ENCODE results near the gene HNRNPM. TPM values are rescaled to one million over a fixed set of nuclear protein-coding genes. Genes with fewer than 3 reads are reported as not detected.

The HNRNPM gene
- total RNA-seq, 4 donors from 2014 or later: 103 to 126 (median 116) TPM

GRCh38 chr19:8478598-8478997 lies 33.8 kb downstream of the HNRNPM start:
- Histone ChIP-seq H3K27me3 (no peaks in the 10 kb centered on the region), H3K27ac (replicated peaks in 1 of 4) (peak overlapping the region in 1 of 4 donors; percentile 41), H3K36me3 (peaks cover 35 to 92% (median 71%) of the 10 kb centered on the region in 4 donors), H3K4me3 (no peak overlapping the region), H3K9me3 (no peaks in the 10 kb centered on the region), H3K4me1 (peaks cover 45 to 64% (median 49%) of the 10 kb centered on the region in 4 donors)
- TF ChIP-seq POLR2A (IDR thresholded peaks at IDR 0.05; ENCODE audit: low read depth) (no peak), EP300 (IDR thresholded peaks at IDR 0.05) (no peak), POLR2AphosphoS5 (IDR thresholded peaks at IDR 0.05) (no peak), CTCF (IDR thresholded peaks at IDR 0.05) (no peak)
- intact Hi-C loops (cut with DNase I): no loop called here
- no peak for DNase-seq (ENCODE audit: extremely low spot score)
- WGBS: 44% methylated on average over 3 of the region's 3 CpGs

GRCh38 chr19:8481201-8481600 lies 36.4 kb downstream of the HNRNPM start:
- intact Hi-C loops (cut with DNase I): no loop called here
- H3K4me3 ChIP-seq: no peak overlapping the region
- TF ChIP-seq POLR2AphosphoS5 (IDR thresholded peaks at IDR 0.05) (no peak), EP300 (IDR thresholded peaks at IDR 0.05) (no peak), POLR2A (IDR thresholded peaks at IDR 0.05; ENCODE audit: low read depth) (no peak), CTCF (IDR thresholded peaks at IDR 0.05) (no peak)
- peaks cover 50 to 79% (median 60%) of the 10 kb centered on the region in 4 donors for H3K4me1 ChIP-seq
- no peaks in the 10 kb centered on the region for H3K9me3 ChIP-seq
- H3K27me3 ChIP-seq: no peaks in the 10 kb centered on the region
- 74% methylated on average over 11 of the region's 11 CpGs for WGBS
- peaks cover 34 to 92% (median 71%) of the 10 kb centered on the region in 4 donors for H3K36me3 ChIP-seq
- no peak overlapping the region for H3K27ac ChIP-seq (replicated peaks in 1 of 4)
- no peak for DNase-seq (ENCODE audit: extremely low spot score)

GRCh38 chr19:8481616-8482015 lies 36.8 kb downstream of the HNRNPM start:
- Histone ChIP-seq H3K27ac (replicated peaks in 1 of 4) (no peak overlapping the region), H3K27me3 (no peaks in the 10 kb centered on the region), H3K4me3 (no peak overlapping the region), H3K4me1 (peaks cover 46 to 75% (median 58%) of the 10 kb centered on the region in 4 donors), H3K36me3 (peaks cover 37 to 92% (median 71%) of the 10 kb centered on the region in 4 donors), H3K9me3 (no peaks in the 10 kb centered on the region)
- no peak for DNase-seq (ENCODE audit: extremely low spot score)
- intact Hi-C loops (cut with DNase I): no loop called here
- TF ChIP-seq EP300 (IDR thresholded peaks at IDR 0.05) (no peak), POLR2A (IDR thresholded peaks at IDR 0.05; ENCODE audit: low read depth) (no peak), POLR2AphosphoS5 (IDR thresholded peaks at IDR 0.05) (no peak), CTCF (IDR thresholded peaks at IDR 0.05) (no peak)
- WGBS: 57% methylated on average over 1 of the region's 6 CpGs

DNA sequence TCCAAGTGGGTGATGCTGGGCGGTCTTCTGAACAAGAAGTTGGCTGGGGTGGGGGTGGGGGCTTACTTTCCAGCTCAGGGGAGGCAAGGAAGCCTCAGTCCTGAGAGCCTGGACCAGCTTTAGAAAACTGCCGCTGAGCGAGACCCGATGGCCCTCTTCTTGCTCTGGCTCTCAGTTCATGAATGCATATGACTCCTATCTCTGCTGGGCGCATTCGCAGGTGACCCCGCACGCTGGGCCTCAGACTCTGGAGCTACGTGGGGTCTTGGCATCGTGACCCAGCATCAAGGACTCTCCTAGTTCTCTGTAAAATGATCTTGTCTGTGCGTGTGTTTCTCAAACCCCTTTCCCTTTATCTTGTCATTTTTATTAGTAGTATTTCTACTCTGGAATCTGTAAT lies 37.9 kb downstream of the HNRNPM start:
- no peaks in the 10 kb centered on the region for H3K9me3 ChIP-seq
- H3K27ac ChIP-seq (replicated peaks in 1 of 4): no peak overlapping the region
- TF ChIP-seq POLR2A (IDR thresholded peaks at IDR 0.05; ENCODE audit: low read depth): no peak
- no peak for TF ChIP-seq CTCF (IDR thresholded peaks at IDR 0.05)
- no peak for TF ChIP-seq POLR2AphosphoS5 (IDR thresholded peaks at IDR 0.05)
- TF ChIP-seq EP300 (IDR thresholded peaks at IDR 0.05): no peak
- intact Hi-C loops (cut with DNase I): no loop called here
- peaks cover 41 to 92% (median 72%) of the 10 kb centered on the region in 4 donors for H3K36me3 ChIP-seq
- 90% methylated on average over 11 of the region's 11 CpGs for WGBS
- no peak for DNase-seq (ENCODE audit: extremely low spot score)
- no peaks in the 10 kb centered on the region for H3K27me3 ChIP-seq
- H3K4me1 ChIP-seq: peaks cover 43 to 73% (median 53%) of the 10 kb centered on the region in 4 donors
- no peak overlapping the region for H3K4me3 ChIP-seq

- no peak for DNase-seq (ENCODE audit: extremely low spot score)
- Histone ChIP-seq H3K27me3 (no peaks in the 10 kb centered on the region), H3K4me1 (peaks cover 38 to 69% (median 48%) of the 10 kb centered on the region in 4 donors), H3K4me3 (no peak overlapping the region), H3K36me3 (peaks cover 45 to 92% (median 74%) of the 10 kb centered on the region in 4 donors), H3K27ac (replicated peaks in 1 of 4) (no peak overlapping the region), H3K9me3 (no peaks in the 10 kb centered on the region)
- intact Hi-C loops (cut with DNase I): no loop called here
- WGBS: 90% methylated on average over 8 of the region's 8 CpGs
- TF ChIP-seq EP300 (IDR thresholded peaks at IDR 0.05) (no peak), POLR2AphosphoS5 (IDR thresholded peaks at IDR 0.05) (no peak), CTCF (IDR thresholded peaks at IDR 0.05) (no peak), POLR2A (IDR thresholded peaks at IDR 0.05; ENCODE audit: low read depth) (no peak)
Observed at GRCh38 chr19:8483165-8483564, 38.4 kb downstream of the HNRNPM start.

All from esophagus muscularis mucosa (tissue), 4 donors.